GM18951 (cell line): ENCODE data around the gene TRIM7.
A peak's percentile ranks its signal among the peaks of the same experiment; 100 is the strongest.

ENCODE experiments used
- POLR2A ChIP-seq: IDR thresholded peaks from 4 replicates; pipeline ENCODE4 v1.6.1; 2011; ENCODE audit warnings: mild to moderate bottlenecking; ENCODE audit not compliant: insufficient read length, insufficient read depth; ENCODE audit errors: extremely low read depth
- in situ Hi-C: fragments of 300-500 bp; cut with MboI; formaldehyde crosslinking; loops from one replicate; pipeline ENCODE4 v1.12.0; 2022; ENCODE audit warnings: low sequenced_read_pairs, mixed read lengths, inconsistent platforms; ENCODE audit not compliant: unreplicated experiment

The TRIM7 gene

GRCh38 chr5:181236954-181237641, 32.1 kb upstream of the TRIM7 start:
- in situ Hi-C loops = no loop called here
- no peak for TF ChIP-seq POLR2A

- TF ChIP-seq POLR2A = no peak
- in situ Hi-C loops = no loop called here
Observed at GRCh38 chr5:181236471-181236870, 31.5 kb upstream of the TRIM7 start.

- in situ Hi-C loops = no loop called here
- TF ChIP-seq POLR2A = no peak
Observed at GRCh38 chr5:181235689-181236366, 30.8 kb upstream of the TRIM7 start.

GRCh38 chr5:181235323-181235688, 30.3 kb upstream of the TRIM7 start:
- no peak for TF ChIP-seq POLR2A
- in situ Hi-C loops = no loop called here

- in situ Hi-C loops = no loop called here
- peak; percentile 48 for TF ChIP-seq POLR2A
Observed at GRCh38 chr5:181234455-181235306, 29.7 kb upstream of the TRIM7 start.

GRCh38 chr5:181233801-181234454, 28.9 kb upstream of the TRIM7 start:
- TF ChIP-seq POLR2A = no peak
- in situ Hi-C loops = no loop called here

- in situ Hi-C loops = no loop called here
- TF ChIP-seq POLR2A = no peak
Observed at GRCh38 chr5:181233088-181233800, 28.2 kb upstream of the TRIM7 start.

- no peak for TF ChIP-seq POLR2A
- in situ Hi-C loops = no loop called here
Observed at GRCh38 chr5:181232593-181232992, 27.6 kb upstream of the TRIM7 start.

- TF ChIP-seq POLR2A = no peak
- in situ Hi-C loops = no loop called here
Observed at GRCh38 chr5:181231432-181231831, 26.4 kb upstream of the TRIM7 start.

GRCh38 chr5:181230551-181230950, 25.6 kb upstream of the TRIM7 start:
- in situ Hi-C loops = no loop called here
- TF ChIP-seq POLR2A = no peak

- TF ChIP-seq POLR2A = no peak
- in situ Hi-C loops = no loop called here
Observed at GRCh38 chr5:181229996-181230395, 25.0 kb upstream of the TRIM7 start.

GRCh38 chr5:181224390-181225229, 19.6 kb upstream of the TRIM7 start:
- TF ChIP-seq POLR2A = no peak
- in situ Hi-C loops = no loop called here
